HG02610 (cell line): ENCODE results near the gene RBMS1.

Experiments used
- ATAC-seq: cut with Tn5 transposase; IDR thresholded peaks from one replicate; pipeline ENCODE4 v1.9.1; 2021; ENCODE audit warnings: mild to moderate bottlenecking, moderate library complexity; ENCODE audit not compliant: unreplicated experiment

RBMS1 gene

DNA sequence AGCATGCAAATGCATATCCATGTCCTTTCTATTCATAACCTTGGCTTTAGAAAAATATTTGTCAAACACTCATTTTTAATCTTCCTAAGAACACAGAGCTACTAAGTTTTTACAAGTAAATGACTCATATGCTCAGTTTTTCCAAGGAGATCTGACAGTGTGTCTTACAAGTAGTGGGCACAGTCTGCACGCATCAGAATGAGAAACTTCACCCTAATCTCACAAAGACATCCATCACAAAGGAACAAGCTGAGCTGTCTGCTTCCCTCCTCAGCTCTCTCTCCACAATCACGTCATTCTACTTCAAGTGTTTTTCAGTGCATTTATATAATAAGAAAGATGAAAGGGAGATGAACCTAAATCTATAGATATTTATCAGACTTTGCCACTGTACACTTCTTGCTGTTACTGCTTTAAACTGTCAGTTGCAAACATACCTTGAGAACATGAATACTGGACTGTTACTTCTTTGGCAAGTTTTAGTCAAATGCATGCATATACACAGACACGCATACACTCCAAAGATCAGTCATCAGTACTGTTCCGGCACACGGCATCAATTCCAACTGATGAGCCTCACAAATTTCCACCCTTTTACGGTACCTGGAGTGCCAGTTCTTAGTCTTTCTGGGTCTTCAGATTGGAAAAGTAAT lies 75.7 kb downstream of the RBMS1 start:
- no peak for ATAC-seq

DNA sequence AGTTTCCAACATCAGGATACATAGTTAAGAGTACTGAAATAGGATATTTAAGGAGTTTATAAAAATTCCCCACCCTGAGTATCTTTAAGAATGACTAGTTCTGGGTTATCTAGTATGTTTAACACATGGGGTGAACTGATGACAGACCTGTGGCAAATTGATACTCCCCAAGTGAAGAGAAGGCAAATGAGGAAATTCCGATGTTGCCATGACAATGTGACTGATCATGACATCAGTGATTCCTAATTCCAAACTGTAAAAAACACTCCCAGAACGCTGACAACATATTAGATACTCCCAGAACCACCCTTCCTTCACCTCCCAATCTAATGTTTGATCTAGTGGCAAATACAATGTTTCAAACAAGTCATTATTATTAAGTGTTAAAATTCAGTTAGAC lies 77.6 kb downstream of the RBMS1 start:
- ATAC-seq = no peak

DNA sequence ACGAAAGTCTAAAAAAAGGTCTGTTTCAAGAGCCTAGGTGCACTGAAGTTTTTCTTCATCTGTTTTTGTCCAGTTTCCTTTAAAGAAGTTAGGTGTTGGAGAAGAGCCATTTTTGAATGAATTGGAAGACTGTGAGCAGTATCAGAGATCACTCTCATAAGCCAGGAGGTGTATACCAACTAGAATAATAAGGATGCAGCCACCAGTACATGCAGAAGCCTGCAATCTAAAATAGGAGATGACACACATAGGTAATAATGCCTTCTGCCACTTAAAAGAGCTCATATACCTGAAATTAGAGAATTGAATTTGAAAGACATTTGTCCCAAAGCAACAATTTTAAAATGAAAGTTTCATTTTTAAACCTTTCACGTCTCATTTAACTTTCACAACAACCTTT lies 81.7 kb downstream of the RBMS1 start:
- ATAC-seq = peak; percentile 28

DNA sequence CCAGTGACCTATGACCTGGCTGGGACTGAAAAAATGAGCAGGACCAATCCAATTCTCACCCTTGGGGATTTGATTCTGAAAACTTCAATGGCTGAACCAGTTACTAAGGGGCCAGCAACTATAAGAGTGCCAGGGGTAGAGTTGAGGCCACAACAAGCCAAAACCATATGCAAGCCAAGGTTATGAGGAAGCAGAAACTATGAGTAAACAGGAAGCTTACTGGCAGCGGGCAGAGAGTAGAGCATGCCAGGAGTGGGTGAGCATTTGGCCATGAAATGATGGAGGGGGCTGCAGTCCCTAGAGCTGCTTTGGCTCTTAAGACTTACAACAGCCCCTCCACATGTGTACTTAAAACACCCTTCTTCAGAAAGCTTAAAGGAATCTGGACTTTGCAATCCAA lies 82.4 kb downstream of the RBMS1 start:
- ATAC-seq = no peak

DNA sequence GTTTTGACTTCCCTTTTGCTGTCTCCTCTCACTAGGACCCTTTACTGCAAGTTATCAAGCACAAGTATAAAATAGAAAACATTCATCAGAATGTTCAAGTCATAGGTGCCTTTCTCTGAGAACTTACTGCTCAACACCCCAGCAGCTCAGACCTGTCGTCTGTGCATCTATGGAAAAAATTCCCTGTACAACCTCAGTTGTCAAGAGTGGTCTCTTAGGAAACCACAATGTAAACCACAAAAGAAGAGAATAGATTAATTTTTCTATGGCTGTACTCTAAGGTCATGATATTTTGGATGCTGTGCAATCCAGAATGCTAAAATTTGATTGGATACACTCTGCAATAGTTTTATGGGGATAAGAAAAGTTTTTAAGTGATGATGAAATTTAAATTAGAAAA lies 84.1 kb downstream of the RBMS1 start:
- no peak for ATAC-seq

DNA sequence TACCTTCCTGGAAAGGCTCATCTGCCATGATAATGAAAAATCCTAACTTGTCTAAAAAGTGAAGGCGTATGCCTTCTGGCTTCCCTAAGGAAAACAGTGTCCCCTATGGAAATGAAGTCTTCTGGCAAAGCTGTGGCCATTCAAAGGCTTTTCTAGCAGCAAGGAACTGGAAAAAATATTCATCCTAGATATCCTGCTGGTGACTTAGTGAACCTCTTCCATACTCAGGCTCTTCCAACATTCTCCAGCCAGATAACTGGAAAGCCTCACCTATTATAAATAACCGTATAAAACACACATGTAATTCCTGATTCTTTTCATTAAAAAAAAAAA lies 84.7 kb downstream of the RBMS1 start:
- ATAC-seq = no peak

DNA sequence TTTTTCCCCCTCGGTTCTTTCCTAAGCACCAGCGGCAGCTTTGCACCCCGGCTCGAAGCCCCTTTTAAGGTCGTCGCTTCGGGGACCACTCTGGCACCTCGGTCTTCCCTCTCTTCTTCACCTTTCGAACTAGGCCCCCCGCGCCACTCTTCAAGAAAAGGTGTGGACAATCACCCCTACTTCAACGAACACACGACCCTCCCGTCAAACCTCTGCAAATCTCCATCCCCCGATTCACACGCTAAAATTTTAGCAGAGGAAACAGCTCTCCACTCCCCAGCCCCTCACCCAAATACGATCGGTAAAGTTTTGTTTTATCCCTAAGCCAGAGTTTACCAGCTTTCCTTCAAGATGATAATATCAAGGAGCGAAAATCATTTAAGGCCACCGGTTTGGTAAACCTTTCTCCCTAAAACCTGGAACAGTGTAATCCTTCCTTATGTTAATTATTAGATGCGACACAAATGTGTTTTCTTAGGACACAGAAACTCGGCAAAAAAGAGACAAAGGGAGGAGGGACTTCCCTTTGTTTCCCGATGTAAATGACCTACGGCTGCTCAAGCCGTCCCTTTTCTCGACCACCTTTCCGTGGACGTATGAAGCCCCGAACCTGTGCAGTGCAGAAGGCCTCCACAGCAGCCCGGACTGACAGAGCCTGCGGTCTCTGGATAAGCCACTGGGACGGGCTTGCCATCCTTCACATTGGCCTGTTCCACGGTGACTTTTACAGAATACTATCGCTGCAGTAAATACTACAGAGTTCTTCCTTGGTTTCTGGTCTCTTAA lies 85.2 kb downstream of the RBMS1 start:
- no peak for ATAC-seq

DNA sequence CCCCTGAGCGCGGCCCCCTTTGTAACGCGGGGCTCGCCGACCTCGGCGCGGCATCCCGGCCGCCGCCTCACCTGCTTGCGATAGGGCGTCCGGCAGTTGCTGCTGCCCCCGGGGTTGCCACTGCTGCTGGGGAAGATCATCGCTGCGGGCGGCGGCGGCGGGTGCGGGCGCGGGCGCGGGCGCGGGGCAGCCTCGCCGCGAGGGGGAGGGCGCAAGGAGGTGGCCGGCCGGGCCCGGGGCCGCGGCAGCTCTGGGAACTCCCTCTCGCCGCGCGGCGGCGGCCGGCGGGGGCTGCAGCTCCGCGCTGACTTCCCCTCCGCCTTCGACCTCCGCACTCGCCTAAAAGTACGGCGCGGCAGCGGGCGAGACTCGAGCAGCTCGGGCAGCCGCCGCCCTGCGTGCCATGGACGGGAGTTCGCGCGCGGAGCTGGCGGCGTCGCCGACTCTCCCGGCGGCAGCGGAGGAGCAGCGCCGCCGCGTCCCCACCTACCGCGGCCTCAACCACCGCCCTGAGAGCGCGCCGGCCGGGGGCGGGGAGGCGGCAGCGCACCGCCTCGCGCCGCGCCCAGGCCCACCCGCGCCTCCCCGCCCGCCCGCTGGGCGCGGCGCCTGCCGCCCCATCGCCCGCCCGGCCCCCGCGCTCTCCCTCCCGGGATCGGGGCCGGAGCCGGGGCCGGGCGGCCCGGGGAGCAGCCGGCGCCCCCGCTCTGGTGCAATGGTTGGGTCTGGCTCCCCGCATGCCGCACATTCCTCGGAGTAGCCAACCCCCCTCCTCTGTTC lies 86.0 kb downstream of the RBMS1 start:
- ATAC-seq = peak; percentile 54

DNA sequence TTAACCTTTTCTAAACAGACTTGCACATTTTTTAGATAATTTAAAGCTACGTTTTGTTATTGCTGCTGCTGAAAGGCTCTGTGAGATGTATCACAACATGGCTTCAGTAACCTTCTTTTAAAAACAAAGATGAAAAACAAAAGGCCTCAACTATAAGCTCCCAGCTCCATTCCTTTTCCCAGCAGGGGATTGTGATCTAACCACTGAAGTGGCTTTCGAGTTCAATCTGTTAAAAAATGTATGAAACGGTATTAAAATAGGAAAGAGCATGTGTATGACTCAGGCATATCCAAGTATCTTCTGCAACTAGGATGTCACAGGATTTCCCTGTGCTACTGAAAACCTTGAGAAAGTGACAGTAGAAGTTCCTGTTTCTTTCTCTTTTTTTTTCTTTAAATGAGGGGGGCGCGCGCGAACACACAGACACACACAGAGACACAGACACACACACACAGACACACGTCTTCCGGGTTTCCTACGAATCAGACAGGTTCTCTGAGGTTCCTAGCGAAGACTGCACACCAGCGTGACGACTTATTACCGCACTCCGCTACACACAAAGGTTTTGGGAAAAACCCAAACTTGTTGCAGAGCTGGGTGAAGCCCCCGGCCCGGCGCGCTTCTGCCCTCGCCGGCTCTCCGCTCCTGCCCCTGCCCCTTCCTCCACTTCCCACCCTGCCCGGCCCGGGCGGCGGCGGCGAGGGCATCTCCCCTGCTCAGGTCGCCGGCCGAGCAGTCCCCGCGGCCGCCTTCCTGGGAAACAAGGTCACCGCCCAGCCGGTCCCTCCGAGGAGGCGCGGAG lies 86.8 kb downstream of the RBMS1 start:
- ATAC-seq = peak; percentile 70

DNA sequence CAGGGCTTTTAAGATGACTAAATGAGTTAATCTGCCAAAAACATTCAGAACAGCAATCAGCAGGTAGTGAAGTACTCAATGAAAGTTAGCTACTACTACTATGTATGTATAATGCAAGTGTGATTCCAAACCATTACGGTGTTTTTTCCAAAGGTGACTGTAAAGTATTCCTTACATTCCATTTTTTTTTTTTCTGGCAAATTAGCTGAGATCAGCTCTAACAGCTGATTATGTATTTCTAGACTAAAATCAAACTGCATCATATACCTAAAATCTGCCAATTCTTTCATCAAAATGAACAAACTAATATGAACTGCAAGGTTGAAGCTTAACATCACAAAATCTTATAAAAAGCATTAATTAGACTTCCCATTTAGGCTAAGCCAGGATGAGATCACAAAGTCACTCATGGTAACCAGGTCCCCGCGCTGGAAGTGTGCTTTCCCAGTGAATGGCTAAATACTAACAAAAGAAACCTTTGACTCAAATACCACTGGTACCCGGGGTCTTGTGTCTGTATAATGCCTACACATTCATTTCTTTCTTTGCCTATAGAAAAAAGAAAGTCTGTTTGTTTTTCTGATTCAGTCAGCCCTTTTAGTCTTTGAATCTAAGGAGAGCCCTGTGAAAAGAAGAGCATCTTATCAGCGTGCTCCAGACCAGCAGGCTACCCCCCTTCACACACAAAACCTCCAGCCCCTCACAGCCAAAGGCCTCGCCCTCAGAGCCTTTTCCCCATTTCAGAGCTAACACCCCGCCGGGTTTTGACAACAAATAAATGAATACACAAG lies 88.3 kb downstream of the RBMS1 start:
- ATAC-seq = no peak

DNA sequence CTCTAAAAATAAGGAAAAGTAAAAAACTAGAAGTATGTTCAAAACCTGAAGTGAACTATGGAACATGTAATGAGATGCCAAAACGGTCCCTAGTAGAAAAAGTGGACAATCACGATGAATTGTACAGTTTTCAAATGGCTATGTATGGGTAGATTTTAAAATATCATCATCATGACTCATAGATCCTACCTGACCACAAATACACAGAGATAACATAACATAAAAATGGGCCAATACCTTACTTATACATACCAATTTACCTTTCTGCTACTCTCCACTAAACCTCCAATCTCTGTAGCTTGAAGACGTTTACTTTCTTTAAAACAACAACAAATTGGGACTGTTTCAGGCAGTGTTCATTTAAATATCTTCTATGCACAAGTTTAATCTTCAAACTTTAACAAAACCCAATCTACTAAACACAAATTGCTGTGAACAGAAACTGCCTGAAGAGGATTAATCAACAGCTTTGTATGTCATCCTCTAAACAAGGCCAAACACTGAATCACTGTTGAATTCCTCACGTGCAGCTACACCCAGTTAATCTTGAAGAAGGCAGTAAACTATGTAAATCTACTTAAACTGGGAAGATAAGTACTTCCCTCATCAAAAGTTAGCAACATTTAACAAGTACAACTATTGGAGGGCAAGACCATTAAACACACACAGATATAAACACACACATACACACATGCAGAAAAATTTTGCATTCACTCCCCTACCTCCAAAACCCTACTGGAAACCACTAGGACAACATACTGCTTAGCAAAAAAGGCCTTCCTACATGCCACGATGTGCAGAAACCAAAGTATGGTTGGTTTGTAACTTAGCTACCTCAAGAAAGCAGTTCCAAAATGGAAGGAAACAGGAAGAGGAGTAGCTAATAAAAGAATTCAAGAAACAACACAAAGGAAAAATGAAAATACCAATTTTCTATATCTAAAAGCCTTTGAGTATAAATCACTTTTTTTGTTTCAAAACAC lies 90.3 kb downstream of the RBMS1 start:
- ATAC-seq = no peak

DNA sequence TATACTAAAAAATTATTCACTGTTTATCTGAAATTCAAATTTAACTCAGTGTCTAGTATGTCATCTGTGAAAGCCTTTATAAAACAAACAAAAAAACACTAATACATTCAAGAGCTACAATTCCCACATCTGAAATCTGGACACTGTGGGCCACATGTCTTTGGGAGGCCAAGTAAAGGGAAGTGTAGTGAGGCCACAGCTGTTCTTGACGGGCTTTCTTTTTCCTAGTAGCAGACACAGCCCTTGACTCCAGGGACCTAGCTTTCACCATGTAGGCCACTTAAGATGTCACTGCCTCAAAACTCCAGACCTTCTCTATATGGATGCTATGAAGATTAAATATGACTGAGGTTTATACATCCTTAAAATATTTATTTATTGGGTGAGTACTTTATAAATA lies 91.1 kb downstream of the RBMS1 start:
- no peak for ATAC-seq

DNA sequence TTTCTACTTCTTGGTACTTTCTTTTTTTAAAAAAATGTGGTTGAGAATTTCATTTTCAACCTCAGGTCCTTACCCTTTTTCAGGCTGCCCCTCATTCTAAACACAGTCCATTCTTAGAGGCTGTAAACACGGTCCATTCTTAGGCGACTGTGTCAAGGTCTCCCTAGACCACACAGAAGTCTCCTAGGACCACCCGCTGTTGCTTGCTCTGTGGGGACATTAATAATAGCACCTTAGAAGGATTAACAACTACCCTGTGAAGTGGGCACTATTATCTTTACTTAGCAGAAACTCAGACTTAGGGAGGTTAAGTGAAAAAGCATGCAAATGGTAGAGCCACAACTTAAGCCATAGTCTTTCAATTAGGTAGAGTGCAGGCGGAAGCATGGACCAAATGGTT lies 91.7 kb downstream of the RBMS1 start:
- peak; percentile 37 for ATAC-seq

DNA sequence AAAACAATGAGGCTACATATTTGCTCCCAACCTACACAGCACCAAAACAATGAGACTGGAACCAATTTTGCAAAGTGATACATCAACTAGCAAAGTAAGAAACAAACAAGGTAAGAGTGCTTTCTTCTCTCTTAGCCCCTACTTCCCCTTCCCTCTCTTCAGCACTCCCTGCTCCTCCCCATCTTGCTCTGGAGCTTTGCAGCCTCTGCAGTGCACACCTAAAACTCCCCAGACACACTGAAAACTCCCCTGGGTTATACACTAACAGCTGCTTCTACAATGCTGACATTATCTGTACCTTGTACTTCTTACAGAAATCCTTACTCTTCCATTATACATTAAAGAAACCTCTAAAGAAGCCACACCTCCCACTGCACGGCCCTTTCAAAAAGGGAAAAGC lies 93.7 kb downstream of the RBMS1 start:
- ATAC-seq = no peak

DNA sequence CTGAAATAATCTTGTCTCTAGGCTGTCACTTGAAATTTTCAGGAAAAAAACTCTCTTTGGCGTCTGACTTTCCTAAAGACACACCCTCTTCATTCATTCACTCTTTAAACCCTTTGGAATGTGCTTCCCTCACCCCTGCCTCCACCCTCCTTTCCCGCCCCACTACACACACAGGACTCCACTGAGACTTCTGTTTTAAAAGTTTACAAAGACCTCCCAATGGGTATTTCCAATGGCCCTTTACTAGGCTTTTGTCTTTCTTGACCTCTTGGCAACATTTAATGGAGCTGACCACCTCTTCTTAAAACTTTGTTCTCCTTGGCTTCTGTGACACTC lies 96.1 kb downstream of the RBMS1 start:
- ATAC-seq = no peak

DNA sequence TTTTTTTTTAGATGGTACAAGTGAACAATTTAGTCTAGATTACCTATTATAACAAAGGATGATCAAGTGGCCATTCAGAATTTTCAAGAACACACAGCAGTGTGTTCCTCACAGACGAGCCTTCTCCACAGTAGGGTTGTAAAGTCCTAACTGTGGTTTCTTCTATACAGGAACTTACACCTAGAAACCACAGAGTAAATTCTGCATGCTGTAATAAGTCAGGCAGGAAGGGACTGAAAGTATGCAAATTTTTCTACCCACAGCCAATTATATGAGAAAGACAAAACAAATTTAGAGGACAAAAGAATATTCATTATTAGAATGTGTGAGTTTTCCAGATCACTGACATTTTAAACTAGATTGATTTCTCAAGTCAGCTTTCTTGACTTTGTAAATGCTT lies 99.5 kb downstream of the RBMS1 start:
- ATAC-seq = peak; percentile 99

DNA sequence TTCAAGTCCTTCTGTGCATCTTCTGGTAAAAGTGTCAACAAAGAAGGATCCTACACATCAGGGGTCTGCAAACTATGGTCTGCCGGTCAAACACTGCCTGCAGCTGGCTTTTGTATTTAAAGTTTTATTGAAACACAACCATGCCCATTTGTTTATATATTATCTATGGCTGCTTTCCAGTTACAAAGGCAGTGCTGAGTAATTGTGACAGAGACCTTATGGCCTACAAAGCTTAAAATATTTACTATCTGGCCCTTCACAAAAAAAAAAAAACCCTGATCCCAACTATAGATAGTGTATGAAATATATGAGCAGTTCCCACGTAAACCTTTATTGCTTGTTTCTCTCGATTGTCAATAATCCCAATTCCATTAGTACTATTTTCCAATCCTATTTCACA lies 101.4 kb downstream of the RBMS1 start:
- ATAC-seq = no peak

DNA sequence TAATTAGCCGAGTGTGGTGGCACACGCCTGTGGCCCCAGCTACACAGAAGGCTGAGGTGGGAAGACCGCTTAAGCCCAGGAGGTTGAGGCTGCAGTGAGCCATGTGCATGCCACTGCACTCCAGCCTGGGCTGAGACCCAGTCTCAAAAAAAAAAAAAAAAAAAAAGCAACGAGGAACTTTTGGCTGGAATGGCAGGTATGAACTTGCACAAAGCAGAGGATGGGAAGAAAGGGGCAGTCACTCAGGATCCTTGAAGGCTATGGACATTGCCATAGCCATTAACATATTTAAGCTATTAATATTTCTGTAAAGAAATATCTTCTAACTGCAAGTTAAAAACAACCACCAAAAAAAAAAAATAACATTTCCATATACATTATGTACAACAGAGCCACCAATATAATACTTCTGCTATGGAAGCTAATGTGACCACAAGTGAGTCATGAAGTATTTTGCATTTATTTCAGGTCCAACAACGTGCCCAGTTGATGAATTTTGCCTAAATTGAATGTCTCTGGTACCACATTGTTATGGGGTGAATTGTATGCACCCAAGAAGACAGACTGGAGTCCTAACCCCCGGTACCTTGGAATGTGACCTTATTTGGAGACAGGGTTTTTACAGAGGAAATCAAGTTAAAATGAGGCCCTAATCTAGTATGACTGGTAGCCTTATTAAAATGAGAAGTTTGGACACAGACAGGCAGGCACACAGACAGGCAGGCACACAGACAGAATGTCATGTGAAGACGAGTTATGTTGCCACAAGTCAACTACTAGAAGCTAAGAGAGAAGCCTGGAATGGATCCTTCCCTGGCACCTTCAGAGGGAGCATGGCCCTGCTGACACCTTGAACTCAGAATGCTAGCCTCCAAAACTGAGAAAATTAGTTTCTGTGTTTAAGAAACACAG lies 102.8 kb downstream of the RBMS1 start:
- no peak for ATAC-seq
